ENCODE data around the gene ARL14EPL.
"Not testable (repeated sequence)": the region's sequence is repeated elsewhere in the genome, so short reads cannot be mapped to it uniquely, and the experiment has no call there.

- TF ChIP-seq CTCF (conservative IDR thresholded peaks at IDR 0.05); EZH2 (IDR thresholded peaks at IDR 0.05; ENCODE audit: low read depth): not testable (repeated sequence)
Observed at GRCh38 chr5:116086309-116086708, 54.0 kb downstream of the ARL14EPL start.
